HG03196 (cell line): ENCODE results near the gene DIP2B.

Source experiments
- ATAC-seq: cut with Tn5 transposase; IDR thresholded peaks from one replicate; pipeline ENCODE4 v1.9.1; 2021; ENCODE audit not compliant: unreplicated experiment

Gene DIP2B

DNA sequence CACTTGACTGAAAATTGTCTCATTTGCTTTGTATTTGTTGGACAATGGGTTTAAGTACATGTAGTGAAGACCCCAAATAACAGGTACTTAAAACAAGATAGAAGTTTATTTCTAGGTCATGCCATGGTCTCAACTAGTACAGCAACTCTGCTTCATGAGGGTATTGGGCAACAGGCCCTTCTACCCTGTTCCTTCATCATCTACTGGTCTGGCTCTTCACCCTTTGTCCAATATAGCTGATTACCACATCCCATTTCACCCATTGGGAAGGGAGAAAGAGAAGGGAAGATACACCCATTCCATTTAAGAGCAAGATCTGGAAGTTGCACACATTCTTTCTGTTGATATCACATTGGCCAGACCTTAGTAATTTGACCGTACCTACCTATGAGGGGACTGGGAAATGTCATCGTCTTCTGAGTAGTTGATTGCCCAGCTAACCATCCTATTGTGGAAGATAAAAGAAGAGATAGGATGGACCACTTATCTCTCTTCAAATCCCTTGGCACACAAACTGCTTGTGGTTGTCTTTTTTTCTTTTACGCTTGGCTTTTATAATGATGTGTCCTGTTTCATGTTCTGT lies 104.6 kb downstream of the DIP2B start:
- no peak for ATAC-seq

DNA sequence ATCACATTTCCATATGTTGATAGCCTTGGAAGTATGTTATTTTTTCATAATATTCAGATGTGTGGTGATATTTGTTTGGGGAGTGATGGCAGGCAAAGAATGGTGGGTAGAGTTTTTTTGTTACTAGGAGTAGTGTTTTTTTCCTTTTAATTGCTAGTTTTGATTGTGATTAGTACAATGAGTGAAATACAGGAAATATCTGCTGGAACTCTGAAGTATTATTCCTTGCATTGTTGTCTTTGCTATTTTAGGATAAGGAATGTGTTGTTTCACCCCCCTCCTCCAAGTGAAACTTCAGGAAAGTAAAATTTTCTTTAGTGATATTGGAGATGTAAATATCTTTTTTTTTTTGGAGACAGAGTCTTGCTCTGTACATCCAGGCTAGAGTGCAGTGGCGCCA lies 105.4 kb downstream of the DIP2B start:
- no peak for ATAC-seq

DNA sequence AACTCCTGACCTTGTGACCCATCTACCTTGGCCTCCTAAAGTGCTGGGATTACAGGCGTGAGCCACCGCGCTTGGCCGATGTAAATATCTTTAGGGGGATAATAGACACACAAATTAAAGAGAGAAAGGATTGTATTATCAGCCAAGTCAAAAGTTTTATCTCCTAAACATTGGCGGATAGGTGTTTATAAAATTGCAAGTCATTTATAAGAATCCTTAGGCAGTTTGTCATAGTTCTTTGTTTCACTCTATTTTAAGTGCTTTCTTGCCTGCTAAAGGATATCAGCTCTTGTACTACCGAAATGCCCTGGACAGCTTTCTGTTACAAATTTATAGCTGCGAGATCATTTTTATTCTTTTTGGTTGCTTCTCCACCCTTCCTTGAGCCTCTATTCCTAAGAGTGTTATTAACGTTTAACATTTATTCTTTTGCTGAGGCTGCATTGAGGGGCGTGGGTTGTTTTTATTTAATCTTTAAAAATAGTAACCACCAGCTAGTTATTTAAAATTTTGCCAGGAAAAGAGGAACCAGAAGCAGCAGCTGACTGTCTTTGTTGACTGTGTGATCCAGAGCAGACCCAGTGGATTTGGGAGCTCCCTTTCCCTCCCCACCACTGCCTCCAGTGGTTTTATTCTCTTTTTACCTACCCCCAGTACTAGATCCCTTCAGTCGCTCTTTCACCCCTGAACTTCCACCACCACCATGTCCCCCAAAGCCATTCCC lies 106.4 kb downstream of the DIP2B start:
- ATAC-seq: no peak

DNA sequence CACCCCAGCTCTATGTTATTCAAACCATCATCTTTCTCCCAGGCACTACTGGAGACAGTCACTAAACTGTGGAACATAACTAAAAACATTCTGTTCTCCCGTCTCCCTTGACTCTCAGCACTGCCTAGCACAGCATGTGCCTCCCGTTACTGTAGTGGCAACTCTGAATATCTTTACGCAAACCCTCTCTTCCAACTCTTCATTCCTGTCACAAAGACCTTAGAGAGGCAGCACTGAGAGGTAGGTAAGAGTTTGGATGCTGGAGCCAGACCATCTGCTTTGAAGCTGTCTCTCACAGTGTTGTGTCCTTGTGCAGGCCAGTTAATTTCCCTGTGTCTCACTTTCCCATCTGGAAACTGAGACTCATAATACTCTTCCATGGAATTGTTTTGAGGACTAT lies 108.1 kb downstream of the DIP2B start:
- ATAC-seq: no peak

DNA sequence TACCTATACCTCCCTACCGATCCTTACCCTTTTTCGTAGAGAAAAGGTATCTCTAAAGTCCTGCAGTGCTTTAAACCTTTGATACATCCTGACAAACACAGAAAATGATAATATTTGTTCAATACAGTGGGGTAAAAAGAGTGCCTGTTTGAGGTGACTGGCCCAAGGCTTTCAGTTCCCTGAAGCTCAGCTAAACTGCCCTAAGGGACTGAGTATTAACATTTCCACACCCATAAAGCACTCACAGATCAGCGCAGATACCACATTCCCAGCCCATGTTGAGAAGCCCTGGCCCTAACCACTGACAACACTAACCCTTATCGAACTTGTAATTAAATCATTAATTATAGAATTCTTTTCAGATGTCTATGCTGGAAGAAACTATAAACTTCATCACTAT lies 108.7 kb downstream of the DIP2B start:
- no peak for ATAC-seq

DNA sequence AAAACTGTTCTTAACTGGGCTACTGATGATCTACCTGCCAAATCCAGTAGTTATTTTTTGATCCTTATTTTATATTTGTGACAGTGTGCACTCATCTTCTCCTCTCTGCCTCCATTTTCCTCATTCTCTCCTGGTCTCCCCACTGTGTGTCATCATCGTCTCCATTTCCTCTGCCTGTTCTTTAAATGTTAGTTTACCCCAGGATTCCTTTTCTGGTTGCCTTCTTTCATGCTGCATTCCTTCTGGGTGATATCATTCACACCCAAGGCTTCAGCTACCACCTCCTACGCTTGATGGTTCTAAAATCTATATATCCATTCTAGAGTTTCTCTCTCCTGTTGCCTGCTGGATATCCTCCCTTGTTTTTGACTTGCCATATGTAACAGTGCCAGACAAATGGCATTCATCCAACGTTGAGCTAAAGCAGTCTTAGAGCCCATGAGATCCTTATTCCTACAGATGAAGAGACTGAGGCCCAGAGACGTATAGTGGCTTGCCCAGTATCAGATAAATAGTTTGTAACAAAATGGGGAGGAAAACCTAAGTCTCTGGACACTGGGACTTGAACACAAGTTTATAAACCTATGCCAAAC lies 109.5 kb downstream of the DIP2B start:
- ATAC-seq: no peak

DNA sequence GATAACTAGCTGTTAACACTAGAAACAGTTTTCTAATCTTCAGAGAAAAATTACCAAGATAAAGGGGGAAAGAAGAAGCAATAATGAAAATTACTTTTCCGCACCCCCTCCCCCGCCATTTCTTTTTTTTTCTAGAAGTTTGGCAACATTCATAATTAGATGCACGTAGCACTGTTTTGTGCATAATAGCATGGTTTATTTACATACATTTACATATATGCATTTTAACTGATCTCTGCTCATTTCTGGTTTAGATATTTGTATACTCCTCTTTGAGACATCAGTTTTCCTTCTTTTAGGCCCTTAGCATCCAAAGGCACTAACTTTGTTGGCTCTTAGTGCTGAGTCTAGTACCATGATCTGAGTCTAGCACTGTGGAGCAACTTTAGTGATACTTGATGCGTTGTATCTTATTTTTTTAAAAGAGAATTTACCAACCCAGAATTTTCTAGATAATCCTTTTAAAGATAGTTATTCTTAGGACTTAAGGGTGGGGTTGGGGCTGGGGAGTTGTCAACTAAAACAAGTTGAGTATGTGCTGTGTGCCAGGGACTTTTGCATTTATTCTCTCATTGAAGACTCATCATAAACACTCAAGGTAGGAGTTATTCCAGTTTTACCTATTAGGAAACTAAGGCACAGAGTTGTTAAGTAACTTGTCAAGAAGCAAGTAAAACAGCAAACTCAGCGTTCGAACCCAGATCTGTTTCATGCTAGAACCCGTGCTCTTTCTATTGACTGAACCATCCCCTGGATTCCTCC lies 110.5 kb downstream of the DIP2B start:
- ATAC-seq: no peak

DNA sequence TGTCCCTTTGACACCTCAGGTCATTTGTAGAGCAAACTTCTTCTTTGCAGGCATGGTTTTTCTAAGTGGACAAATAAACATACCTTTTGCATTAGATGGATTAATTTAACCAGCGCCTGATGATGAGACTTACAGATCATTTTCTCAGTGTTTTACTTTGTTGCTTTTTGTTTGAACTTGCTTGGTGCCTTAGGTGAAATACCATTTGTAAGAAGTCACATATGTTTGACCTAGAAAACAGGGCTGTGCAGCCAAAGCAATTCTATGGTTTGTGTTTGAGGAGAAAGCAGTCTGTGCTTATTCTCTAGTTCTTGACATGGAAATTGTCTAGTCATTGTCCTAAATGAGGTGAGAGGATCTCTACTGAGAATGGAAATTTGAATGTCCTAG lies 111.1 kb downstream of the DIP2B start:
- no peak for ATAC-seq

DNA sequence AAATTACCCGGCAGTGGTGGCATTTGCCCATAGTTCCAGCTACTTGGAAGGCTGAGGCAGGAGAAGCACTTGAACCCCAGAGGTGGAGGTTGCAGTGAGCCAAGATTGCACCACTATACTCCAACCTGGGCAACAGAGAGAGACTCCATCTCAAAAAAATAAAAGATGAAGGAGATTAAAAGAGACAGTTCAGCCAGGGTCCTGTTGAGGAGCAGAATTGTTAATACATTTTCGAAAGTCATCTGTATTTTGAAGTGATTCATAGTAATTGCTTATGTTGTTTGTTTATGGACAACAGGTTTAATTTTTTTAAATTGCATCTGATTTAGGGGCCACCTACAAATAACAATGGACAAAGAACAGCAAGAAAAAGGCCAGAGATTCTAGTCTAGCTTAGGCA lies 112.9 kb downstream of the DIP2B start:
- ATAC-seq: no peak

DNA sequence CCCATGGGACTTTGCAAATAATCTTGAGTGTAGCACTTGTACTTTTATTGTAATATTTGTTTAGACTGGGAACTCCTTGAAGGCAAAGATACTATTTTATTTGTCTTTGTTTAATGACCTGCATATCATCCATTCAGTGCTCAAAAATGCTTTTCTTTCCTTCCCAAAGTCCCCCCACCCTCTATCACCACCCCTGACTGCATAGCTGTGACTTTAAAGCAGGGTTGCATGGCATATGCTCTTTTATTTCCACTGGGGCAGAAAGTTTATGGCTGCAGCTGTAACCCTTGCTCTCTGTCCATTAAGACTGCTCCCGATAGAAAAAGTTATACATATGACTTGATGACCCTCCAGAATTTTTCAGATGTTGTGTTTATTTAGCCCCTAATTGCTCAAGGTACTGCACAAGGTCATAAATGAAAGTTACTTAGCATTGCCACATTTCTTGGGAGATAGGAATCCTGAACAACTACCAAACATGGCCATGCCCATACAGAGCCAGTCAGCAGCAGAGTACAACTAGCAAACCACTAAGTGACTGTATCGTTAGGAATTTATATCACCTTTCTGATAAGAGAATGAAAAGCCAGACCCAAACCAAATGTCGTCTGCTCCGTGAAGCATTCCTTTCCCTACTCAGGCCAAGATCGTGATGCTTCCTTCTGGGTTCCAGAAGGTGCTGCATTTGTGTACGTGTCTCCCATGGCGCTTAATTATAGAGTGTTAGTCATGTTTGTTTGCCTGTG lies 114.3 kb downstream of the DIP2B start:
- no peak for ATAC-seq

DNA sequence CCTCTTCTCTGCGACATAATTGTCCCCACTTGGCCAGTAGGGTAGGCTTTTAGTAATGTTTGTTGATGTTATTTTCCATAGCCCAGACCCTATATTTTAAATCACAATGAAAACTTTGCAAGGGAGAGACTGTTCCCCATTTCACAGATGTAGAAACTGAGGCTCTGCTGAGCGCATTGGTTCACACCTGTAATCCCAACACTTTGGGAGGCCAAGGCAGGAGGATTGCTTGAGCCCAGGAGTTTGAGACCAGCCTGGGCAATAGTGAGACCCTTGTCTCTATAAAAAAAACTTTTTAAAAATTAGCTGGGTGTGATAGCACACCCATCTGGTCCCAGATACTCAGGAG lies 114.8 kb downstream of the DIP2B start:
- no peak for ATAC-seq

DNA sequence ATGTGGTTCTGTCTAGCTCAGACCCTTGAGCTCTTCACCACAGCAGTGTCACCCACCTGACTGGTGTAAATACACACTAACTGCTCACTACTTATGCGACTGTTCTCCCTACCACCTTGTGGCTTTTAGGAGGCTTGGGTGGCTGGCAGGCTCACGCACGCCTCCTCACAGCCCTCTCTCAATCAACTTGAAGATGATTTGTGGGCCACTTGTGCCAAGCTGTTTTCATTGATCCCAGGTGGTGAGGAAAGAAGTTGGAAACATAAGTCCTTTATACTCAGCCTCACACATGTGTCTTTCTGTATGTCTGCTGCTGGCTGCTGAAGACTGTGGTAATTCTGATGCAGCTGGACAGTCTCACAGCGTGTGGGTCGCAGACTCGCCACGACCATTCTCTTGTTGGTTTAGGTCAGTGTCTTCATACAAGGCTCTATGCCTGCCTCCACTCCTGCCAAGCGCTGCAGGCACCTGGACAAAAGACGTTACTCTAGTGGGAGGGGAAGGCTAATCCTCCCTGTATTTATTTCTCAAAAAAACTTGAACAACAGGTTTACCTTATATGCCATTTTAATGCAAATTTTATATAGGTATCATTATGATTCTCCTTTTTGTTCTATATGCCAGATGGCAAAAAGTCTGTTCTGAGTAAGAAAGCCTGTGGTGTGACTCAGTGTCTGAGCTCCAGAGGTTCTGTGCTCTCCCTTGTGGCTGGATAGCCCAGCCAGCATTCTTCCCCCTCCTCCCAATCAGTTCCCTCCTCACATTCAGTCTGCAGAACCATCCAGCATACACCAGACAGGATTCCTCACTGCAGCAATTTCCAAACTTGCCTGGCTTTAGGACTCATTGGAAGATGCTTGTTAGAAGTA lies 115.6 kb downstream of the DIP2B start:
- ATAC-seq: no peak

DNA sequence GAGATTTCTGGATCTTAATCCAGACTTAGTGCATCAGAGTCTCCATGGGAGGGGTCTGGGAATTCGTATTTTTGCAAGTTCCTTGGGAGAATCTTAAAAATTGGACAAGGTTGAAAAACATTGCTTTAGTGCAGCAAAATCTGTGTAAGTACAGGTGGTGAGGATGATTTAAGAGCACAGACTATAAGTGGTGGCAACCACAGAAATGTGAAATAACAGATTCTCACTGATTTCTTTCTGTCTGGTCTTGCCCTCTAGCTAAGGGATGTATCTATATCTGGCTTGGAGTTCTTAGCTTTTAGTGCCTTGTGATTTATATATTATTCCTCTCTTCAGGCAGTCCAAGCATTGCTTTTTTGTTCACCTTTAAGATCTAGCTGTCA lies 116.2 kb downstream of the DIP2B start:
- no peak for ATAC-seq

DNA sequence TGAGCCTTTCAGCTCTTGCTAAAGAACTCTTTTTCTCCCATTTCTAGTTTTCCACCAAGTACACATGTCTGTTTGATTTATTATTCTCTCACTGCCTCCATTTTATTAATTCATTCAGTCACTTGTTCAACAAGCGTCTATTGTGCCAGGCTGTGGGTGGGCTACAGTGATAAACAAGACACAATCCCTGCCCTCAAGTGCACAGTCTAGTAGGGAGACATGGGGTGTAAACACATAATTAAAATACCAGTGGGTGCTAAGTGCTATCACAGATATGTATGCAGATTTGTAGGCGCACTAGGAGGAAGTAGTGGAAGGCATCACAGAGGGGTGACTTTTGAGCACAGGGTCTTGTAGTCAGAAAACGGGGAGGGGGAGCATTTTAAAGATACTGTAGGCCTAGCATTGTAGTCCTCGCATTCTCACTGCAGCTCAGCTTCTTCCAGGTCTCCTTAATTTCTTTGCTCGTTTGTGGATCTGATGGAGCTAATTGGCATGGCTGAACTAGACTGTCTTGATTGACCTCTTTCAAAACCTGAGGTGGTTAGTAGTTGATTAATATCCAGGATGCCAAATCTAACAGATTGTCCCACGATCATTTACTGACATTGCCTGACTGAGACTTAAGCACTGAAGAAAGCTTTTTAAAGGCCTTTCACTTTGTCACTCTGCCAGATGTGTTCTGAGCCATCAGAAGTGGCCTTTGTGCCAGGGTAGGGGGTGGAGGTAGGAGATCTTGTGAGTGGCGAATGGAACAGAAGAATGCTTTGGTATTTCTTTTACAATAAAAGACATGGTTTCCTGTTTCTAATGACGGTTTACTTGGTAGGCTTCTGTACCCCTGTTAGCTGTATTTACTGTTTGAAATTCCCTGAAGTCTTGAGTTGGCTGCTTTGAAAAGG lies 116.9 kb downstream of the DIP2B start:
- no peak for ATAC-seq

DNA sequence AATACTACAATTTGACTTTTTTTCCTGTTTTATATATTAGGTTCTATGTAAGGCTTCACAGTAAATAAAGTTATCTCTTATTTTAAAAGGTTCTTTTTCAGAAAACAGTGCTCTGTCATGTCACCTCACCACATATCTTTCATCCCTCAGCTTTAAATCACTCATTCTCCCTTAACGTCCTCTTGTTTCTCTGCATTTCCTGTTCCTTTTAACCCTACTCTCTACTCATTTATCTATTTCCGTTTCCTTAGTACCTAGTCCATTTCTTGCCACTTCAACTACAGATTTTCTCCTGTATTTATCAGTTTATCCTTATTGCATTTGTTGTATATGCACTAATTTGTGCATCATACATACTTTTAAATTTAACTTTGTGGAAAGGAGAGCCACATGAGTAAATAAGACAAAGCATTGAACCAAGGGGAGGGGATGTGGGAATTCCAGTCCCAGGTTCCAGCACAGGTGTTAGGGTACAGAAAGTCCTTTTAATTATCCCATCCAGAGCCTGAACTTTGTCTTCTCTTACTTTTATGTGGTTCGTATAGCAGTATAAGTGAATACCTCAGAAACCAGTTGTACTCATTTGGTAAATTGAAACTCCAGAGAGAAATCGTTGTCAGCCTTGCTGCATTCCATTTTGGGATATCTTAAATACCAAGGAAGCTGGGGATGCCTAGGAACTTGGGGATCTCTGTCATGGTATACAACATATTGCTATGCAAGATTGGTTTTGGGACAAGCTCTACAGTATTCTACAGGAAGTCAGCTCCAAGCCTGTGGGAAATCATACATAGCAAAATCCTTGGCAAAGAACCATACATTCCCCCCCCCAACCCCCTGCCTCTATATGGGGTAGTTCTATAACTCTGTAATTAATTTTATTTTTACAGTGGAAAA lies 120.5 kb downstream of the DIP2B start:
- ATAC-seq: no peak

DNA sequence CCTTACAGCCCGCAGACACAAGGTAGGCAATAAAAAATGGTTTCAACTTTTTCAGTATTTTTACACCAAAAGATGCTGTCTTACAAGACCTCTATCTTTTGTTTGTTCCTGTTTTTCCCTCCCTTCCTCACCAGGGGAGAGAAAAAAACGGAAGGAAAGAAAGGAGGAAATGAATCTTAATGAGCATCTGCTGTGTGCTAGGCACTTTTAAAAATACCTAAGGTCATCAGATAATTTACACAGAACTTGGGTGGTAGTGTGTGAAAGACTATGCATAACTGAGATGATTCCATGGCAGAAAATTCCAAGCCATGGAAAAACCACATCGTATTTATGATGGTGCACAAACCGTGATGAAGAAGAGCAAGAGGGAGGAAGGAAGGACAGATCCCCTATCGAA lies 121.2 kb downstream of the DIP2B start:
- no peak for ATAC-seq

DNA sequence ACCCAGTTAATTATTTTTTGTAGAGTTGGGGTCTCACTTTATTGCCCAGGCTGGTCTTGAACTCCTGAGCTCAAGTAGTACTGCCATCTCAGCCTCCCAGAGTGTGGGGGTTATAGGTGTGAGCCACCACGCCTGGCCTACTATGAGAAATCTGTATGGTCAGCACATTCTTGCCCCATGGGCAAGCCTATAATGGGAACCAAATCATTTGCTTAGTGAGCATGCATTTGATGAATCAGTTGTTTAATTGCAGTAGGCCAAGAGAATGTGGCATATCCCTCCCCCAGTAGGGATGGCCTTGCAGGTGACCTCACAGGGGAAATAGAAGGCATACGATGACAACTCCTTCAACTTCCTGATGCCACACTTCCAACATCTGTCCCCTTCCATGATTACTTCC lies 122.7 kb downstream of the DIP2B start:
- ATAC-seq: no peak

DNA sequence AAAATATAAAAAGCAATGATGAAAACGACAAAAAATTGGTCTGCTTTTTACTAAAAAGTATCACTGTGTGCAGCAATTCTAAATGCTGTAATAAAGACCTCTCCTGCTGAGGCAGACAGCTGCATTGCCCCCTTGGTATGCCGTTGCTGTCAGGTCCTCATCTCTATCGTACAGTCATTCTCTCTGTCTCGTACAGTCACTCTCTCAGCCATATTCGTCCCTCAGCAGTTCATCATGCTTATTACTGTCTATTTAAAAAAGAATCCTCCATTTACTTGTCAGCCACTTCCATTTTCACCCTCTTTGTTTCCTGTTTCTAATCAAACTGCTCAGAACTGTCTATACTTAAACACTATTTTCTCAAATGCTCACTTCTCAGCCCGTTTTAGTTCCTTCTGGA lies 123.6 kb downstream of the DIP2B start:
- no peak for ATAC-seq
